22Rv1 (cell line): ENCODE data around the gene TSBP1.

ENCODE experiments used
- CTCF ChIP-seq: fragments of 450-650 bp; IDR thresholded peaks from 2 replicates; pipeline ENCODE4 v1.5.1; 2017; ENCODE audit warnings: mild to moderate bottlenecking
- ZFX ChIP-seq: fragments of 450-650 bp; IDR thresholded peaks from 2 replicates; pipeline ENCODE4 v1.6.1; 2017; ENCODE audit warnings: antibody characterized with exemption, borderline replicate concordance

DNA sequence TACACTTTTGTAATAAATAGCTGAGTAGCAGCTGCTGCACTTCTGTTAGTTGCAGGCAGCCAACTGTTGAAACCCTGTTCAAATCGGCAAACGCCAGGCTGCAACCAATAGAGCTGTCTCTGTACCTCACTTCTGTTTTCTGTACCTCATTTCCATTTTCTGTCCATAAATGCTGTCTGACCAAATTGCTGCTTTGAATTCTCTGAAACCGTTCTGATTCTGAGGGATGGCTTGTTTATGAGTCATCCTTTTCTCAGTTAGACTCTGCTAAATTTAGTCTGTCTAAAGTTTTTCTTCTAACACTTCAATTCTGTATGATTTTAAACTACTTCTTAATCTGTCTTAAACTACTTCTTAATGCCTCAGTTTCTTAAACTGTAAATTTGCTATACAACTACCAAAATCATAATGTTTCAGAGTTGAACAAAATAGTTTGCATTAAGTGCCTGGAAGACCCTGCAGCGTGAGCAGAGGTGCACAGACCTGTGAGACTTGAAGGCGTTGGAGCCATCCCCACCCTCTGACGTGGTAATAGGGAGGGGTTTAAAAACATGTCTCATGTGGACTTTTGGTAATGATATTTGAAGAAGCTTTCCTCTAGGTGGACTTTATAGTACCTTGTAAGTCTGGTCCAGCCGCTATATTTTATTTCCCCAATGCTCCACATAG lies 25.7 kb upstream of the TSBP1 start:
- no peak for TF ChIP-seq CTCF
- TF ChIP-seq ZFX: no peak
